Esophagus (tissue), 2 donors: Measurements from ENCODE around the gene GLS2. TPM values are rescaled to one million over a fixed set of nuclear protein-coding genes. Genes with fewer than 3 reads are reported as not detected.
"Not testable (repeated sequence)": the region's sequence is repeated elsewhere in the genome, so short reads cannot be mapped to it uniquely, and the experiment has no call there.

ENCODE experiments used
- H3K27ac ChIP-seq, 2 donors: one replicate each; pipeline ENCODE4 v1.5.1; 2013; ENCODE audit warnings: low read depth in 2 of 2, mild to moderate bottlenecking in 2 of 2, inconsistent platforms in 1 of 2, low read length in 1 of 2, moderate library complexity in 1 of 2
- H3K27me3 ChIP-seq, 2 donors: one replicate each; pipeline ENCODE4 v1.6.1; 2013; ENCODE audit warnings: low read length in 2 of 2, control low read depth in 1 of 2, mild to moderate bottlenecking in 1 of 2; ENCODE audit not compliant: insufficient read depth in 2 of 2, control insufficient read depth in 1 of 2
- H3K36me3 ChIP-seq, 2 donors: one replicate each; pipeline ENCODE4 v1.6.1; 2013; ENCODE audit warnings: low read length in 1 of 2; ENCODE audit not compliant: control insufficient read depth in 2 of 2, insufficient read depth in 2 of 2
- H3K4me1 ChIP-seq, 2 donors: one replicate each; pipeline ENCODE4 v1.6.1; 2013; ENCODE audit warnings: low read length in 1 of 2; ENCODE audit not compliant: control insufficient read depth in 2 of 2, insufficient read depth in 2 of 2
- H3K4me3 ChIP-seq, 2 donors: one replicate each; pipeline ENCODE4 v1.5.1; 2013; ENCODE audit warnings: low read length in 2 of 2, mild to moderate bottlenecking in 2 of 2, low read depth in 1 of 2, moderate library complexity in 1 of 2
- H3K9me3 ChIP-seq, 2 donors: one replicate each; pipeline ENCODE4 v1.6.1; 2013; ENCODE audit warnings: mild to moderate bottlenecking in 2 of 2, low read depth in 1 of 2, low read length in 1 of 2, moderate library complexity in 1 of 2; ENCODE audit not compliant: control insufficient read depth in 2 of 2, insufficient read depth in 1 of 2
- WGBS, 2 donors: extraction: QIAGEN DNeasy Blood & Tissue Kit; methylation state at CpG; one replicate each; pipeline ENCODE4 v1.1.7; 2013; 5-methylcytosine and 5-hydroxymethylcytosine counted together
- polyA plus RNA-seq, 2 donors: library from polyadenylated mRNA; stranded (reverse); fragments of 200-250 nt; gene quantifications; one replicate each; pipeline ENCODE4 v1.2.3, GENCODE V29; 2013
- donor health status: healthy with polysubstance abuse.
- donor health status: Bipolar disorder and iron deficiency.

Gene GLS2
- polyA plus RNA-seq, 2 donors = 3.6 to 4.2 TPM

- H3K27ac ChIP-seq = no peak overlapping the region
- peaks cover 0 to 2% of the 10 kb centered on the region in 2 donors for H3K4me1 ChIP-seq
- H3K4me3 ChIP-seq = no peak overlapping the region
- H3K36me3 ChIP-seq = no peaks in the 10 kb centered on the region
- no peaks in the 10 kb centered on the region for H3K27me3 ChIP-seq
- WGBS, 2 donors = 91 to 96% methylated on average over 3 of the region's 3 CpGs
- H3K9me3 ChIP-seq = no peaks in the 10 kb centered on the region
These were observed 37.7 kb downstream of the GLS2 start for GRCh38 chr12:56450241-56450640.

DNA sequence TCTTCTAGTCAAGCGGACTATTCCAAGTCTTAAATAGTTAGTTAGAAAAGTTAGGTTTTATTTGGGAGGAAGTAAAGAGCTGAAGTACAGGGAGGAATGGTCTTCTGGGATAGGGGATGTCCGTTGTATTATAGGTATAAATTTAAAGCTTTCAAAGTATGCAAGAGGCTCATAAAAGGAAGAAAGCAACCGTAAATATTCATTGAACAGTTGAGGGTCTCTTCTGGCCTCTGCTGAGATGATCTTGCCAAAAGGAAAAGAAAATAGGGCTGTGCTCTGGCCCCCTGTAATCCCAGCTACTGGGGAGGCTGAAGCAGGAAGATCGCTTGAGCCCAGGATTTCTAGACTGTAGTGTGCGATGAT, 38.4 kb downstream of the GLS2 start:
- Histone ChIP-seq H3K27me3 (no peaks in the 10 kb centered on the region), H3K27ac (peak overlapping the region; percentile 16 to 69), H3K4me1 (peaks cover 0 to 2% of the 10 kb centered on the region in 2 donors), H3K36me3 (no peaks in the 10 kb centered on the region), H3K4me3 (peak overlapping the region in 1 of 2 donors; percentile 96), H3K9me3 (no peaks in the 10 kb centered on the region)
- WGBS, 2 donors = 34% methylated on average over 5 of the region's 5 CpGs

GRCh38 chr12:56448860-56449621, 38.9 kb downstream of the GLS2 start, which contains the start of gene TIMELESS:
Gene TIMELESS, minus strand, starts transcription at chr12:56449426. Its CDS starts 15,256 bp downstream, at chr12:56434170.
- Histone ChIP-seq H3K4me3 (peak within 1 kb of the TSS; percentile 66 to 96), H3K36me3 (no peaks in the 10 kb centered on the region), H3K27ac (peak within 1 kb of the TSS; percentile 69 to 92), H3K27me3 (no peaks in the 10 kb centered on the region), H3K4me1 (peaks cover 0 to 2% of the 10 kb centered on the region in 2 donors), H3K9me3 (no peaks in the 10 kb centered on the region)
- WGBS, 2 donors = 0% methylated on average over 58 of the region's 58 CpGs

DNA sequence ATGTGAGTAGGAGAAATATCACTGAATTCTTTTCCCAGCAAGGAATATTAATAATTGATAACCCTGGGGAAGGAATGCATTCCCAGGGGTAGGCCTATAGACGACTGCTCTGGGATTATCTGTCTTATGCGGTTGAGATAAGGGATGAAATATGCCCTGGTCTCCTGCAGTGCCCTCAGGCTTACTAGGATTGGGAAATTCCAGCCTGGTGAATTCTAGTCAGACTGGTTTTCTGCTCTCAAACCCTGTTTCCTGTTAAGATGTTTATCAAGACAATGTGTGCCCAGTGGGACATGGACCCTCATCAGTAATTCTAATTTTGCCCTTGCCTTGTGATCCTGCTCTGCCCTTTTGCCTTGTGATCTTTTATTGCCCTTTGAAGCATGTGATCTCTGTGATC, 44.8 kb downstream of the GLS2 start:
- H3K27ac ChIP-seq, H3K27me3 ChIP-seq, H3K4me3 ChIP-seq, H3K4me1 ChIP-seq, H3K36me3 ChIP-seq, H3K9me3 ChIP-seq: not testable (repeated sequence)
- 50 to 58% methylated on average over 2 of the region's 2 CpGs for WGBS, 2 donors

DNA sequence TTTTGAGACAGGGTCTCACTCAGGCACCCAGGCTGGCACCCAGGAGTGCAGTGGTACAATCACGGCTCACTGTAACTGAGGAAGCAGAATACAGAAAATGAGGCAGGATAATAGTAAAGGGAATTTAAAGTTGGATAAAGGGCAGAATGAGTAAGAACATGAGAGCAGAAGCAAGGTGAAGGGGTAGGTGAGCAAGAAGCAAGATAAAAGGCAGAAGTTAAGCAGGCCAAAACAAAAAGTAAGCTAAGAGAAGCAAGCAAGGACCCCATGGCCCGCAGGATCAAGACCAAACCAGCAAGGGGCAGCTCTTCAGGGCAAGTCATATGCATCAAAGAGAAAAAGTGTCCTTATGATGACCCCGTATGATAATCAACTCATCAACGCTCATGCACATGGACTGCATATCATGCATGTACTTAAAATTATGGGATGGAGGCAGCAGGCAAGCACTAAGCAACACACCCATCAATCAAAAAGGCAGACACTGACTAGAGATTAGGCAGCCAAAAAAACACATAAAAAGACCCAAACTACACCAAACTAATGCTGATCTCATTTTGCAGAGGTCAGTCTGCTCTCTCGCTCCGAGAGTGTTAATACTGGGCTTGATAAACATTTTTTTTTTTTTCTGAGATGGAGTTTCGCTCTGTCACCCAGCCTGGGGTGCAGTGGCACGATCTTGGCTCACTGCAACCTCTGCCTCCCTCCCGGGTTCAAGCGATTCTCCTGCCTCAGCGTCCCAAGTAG, 50.4 kb downstream of the GLS2 start:
- H3K4me1 ChIP-seq = no peaks in the 10 kb centered on the region
- no peak overlapping the region for H3K27ac ChIP-seq
- H3K9me3 ChIP-seq = no peaks in the 10 kb centered on the region
- no peaks in the 10 kb centered on the region for H3K27me3 ChIP-seq
- H3K4me3 ChIP-seq = no peak overlapping the region
- H3K36me3 ChIP-seq = peaks cover 0 to 3% of the 10 kb centered on the region in 2 donors
- WGBS, 2 donors = 83 to 84% methylated on average over 11 of the region's 11 CpGs

GRCh38 chr12:56434828-56435227, 53.1 kb downstream of the GLS2 start:
- Histone ChIP-seq H3K9me3 (no peaks in the 10 kb centered on the region), H3K36me3 (peaks cover 0 to 10% of the 10 kb centered on the region in 2 donors), H3K27me3 (no peaks in the 10 kb centered on the region), H3K27ac (no peak overlapping the region), H3K4me3 (no peak overlapping the region), H3K4me1 (no peaks in the 10 kb centered on the region)
- WGBS, 2 donors = 95 to 97% methylated on average over 6 of the region's 6 CpGs

DNA sequence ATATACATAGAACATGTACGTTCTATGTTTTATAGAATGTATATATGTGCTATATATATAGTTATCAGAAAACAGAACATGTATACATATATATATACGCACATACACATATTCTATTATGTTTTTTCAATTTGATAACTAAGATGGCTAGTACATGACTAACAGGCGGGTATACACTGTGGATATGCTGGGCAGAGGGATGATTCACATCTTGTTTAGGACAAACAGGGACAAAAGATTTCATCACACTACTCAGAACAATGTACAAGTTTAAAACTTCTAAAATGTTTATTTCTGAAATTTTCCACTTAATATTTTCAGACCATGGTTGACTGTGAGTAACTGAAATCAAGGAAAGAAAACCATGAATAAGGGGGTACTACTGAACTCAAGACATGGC, 56.1 kb downstream of the GLS2 start:
- Histone ChIP-seq H3K27ac (no peak overlapping the region), H3K36me3 (peaks cover 6 to 14% of the 10 kb centered on the region in 2 donors), H3K4me3 (no peak overlapping the region), H3K27me3 (no peaks in the 10 kb centered on the region), H3K9me3 (no peaks in the 10 kb centered on the region), H3K4me1 (no peaks in the 10 kb centered on the region)
- 94 to 96% methylated on average over 3 of the region's 3 CpGs for WGBS, 2 donors

DNA sequence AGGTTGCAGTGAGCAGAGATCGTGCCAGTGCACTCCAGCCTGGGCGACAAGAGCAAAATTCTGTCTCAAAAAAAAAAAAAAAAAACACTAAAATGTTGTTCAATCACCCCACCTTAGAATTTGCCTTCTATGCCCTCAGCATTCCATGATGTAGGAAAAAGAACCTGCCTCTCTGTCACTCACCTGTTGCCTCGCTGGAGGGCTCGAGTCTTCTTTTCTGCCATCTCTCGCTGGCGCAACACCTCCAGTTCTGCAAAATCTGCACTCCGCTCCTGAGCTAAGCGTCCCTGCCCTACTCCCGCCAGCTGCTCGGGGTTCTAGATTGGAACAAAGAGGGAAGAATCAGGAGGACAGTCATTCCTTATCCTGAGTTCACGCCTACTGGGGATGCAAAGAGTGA, 56.7 kb downstream of the GLS2 start:
- Histone ChIP-seq H3K36me3 (peaks cover 6 to 14% of the 10 kb centered on the region in 2 donors), H3K27me3 (no peaks in the 10 kb centered on the region), H3K4me3 (no peak overlapping the region), H3K9me3 (no peaks in the 10 kb centered on the region), H3K27ac (no peak overlapping the region), H3K4me1 (no peaks in the 10 kb centered on the region)
- WGBS, 2 donors = 96 to 99% methylated on average over 11 of the region's 11 CpGs

GRCh38 chr12:56425940-56426438, 62.0 kb downstream of the GLS2 start:
- H3K4me3 ChIP-seq = no peak overlapping the region
- H3K36me3 ChIP-seq = peaks cover 10 to 21% of the 10 kb centered on the region in 2 donors
- no peaks in the 10 kb centered on the region for H3K27me3 ChIP-seq
- H3K4me1 ChIP-seq = no peaks in the 10 kb centered on the region
- H3K27ac ChIP-seq = no peak overlapping the region
- 57 to 58% methylated on average over 3 of the region's 3 CpGs for WGBS, 2 donors
- no peaks in the 10 kb centered on the region for H3K9me3 ChIP-seq
